ENCODE results near the gene DCX. TPM values are rescaled to one million over a fixed set of nuclear protein-coding genes. Genes with fewer than 3 reads are reported as not detected.

Gene DCX
- total RNA-seq, 1 experiment from 2014 or later = not detected

- Histone ChIP-seq H3K79me2 (ENCODE audit: low read length) (no peaks in the 10 kb centered on the region), H3K4me3 (ENCODE audit: low read length) (no peak overlapping the region), H3K27ac (ENCODE audit: low read length) (no peak overlapping the region), H3K4me1 (ENCODE audit: low read length) (no peaks in the 10 kb centered on the region), H4K20me1 (ENCODE audit: insufficient read depth, low read depth, low read length) (no peaks in the 10 kb centered on the region), H3K9me2 (replicated peaks; ENCODE audit: insufficient read depth, low read length) (no peaks in the 10 kb centered on the region), H3K27me3 (ENCODE audit: low read length) (no peaks in the 10 kb centered on the region), H3K9ac (ENCODE audit: low read length) (no peak overlapping the region), H3K36me3 (ENCODE audit: insufficient read depth, low read length) (no peaks in the 10 kb centered on the region), H3K9me3 (ENCODE audit: low read length) (no peaks in the 10 kb centered on the region), H3K4me2 (ENCODE audit: low read depth, low read length, poor library complexity, severe bottlenecking) (no peak overlapping the region), H2AFZ (ENCODE audit: low read length) (no peak overlapping the region)
- no peak for DNase-seq
Observed at GRCh38 chrX:111328858-111329257, 83.1 kb downstream of the DCX start.

- H3K27ac ChIP-seq (ENCODE audit: low read length) = no peak overlapping the region
- no peaks in the 10 kb centered on the region for H3K36me3 ChIP-seq (ENCODE audit: insufficient read depth, low read length)
- H3K9me3 ChIP-seq (ENCODE audit: low read length) = no peaks in the 10 kb centered on the region
- no peak overlapping the region for H3K4me3 ChIP-seq (ENCODE audit: low read length)
- H3K9ac ChIP-seq (ENCODE audit: low read length) = no peak overlapping the region
- no peaks in the 10 kb centered on the region for H3K27me3 ChIP-seq (ENCODE audit: low read length)
- no peak overlapping the region for H3K4me2 ChIP-seq (ENCODE audit: low read depth, low read length, poor library complexity, severe bottlenecking)
- H4K20me1 ChIP-seq (ENCODE audit: insufficient read depth, low read depth, low read length) = no peaks in the 10 kb centered on the region
- H2AFZ ChIP-seq (ENCODE audit: low read length) = no peak overlapping the region
- H3K79me2 ChIP-seq (ENCODE audit: low read length) = no peaks in the 10 kb centered on the region
- H3K4me1 ChIP-seq (ENCODE audit: low read length) = no peaks in the 10 kb centered on the region
- DNase-seq = no peak
- no peaks in the 10 kb centered on the region for H3K9me2 ChIP-seq (replicated peaks; ENCODE audit: insufficient read depth, low read length)
Observed at GRCh38 chrX:111322231-111322855, 89.6 kb downstream of the DCX start.

GRCh38 chrX:111319451-111319850 is 92.5 kb downstream of the DCX start:
- no peaks in the 10 kb centered on the region for H3K9me2 ChIP-seq (replicated peaks; ENCODE audit: insufficient read depth, low read length)
- H3K79me2 ChIP-seq (ENCODE audit: low read length) = no peaks in the 10 kb centered on the region

GRCh38 chrX:111318901-111319300 is 93.1 kb downstream of the DCX start:
- DNase-seq = no peak
- Histone ChIP-seq H3K27me3 (ENCODE audit: low read length) (no peaks in the 10 kb centered on the region), H3K79me2 (ENCODE audit: low read length) (no peaks in the 10 kb centered on the region), H3K4me3 (ENCODE audit: low read length) (no peak overlapping the region), H3K4me1 (ENCODE audit: low read length) (no peaks in the 10 kb centered on the region), H2AFZ (ENCODE audit: low read length) (no peak overlapping the region), H3K27ac (ENCODE audit: low read length) (no peak overlapping the region), H3K9ac (ENCODE audit: low read length) (no peak overlapping the region), H3K9me2 (replicated peaks; ENCODE audit: insufficient read depth, low read length) (no peaks in the 10 kb centered on the region), H3K4me2 (ENCODE audit: low read depth, low read length, poor library complexity, severe bottlenecking) (no peak overlapping the region), H3K9me3 (ENCODE audit: low read length) (no peaks in the 10 kb centered on the region), H4K20me1 (ENCODE audit: insufficient read depth, low read depth, low read length) (no peaks in the 10 kb centered on the region), H3K36me3 (ENCODE audit: insufficient read depth, low read length) (no peaks in the 10 kb centered on the region)

More at GRCh38 chrX:111319451-111319850, 92.5 kb downstream of the DCX start:
- Histone ChIP-seq H3K27ac (ENCODE audit: low read length) (no peak overlapping the region), H3K4me1 (ENCODE audit: low read length) (no peaks in the 10 kb centered on the region), H3K4me3 (ENCODE audit: low read length) (no peak overlapping the region), H2AFZ (ENCODE audit: low read length) (no peak overlapping the region), H4K20me1 (ENCODE audit: insufficient read depth, low read depth, low read length) (no peaks in the 10 kb centered on the region), H3K27me3 (ENCODE audit: low read length) (no peaks in the 10 kb centered on the region), H3K9me3 (ENCODE audit: low read length) (no peaks in the 10 kb centered on the region), H3K36me3 (ENCODE audit: insufficient read depth, low read length) (no peaks in the 10 kb centered on the region), H3K4me2 (ENCODE audit: low read depth, low read length, poor library complexity, severe bottlenecking) (no peak overlapping the region), H3K9ac (ENCODE audit: low read length) (no peak overlapping the region)
- DNase-seq = no peak

GRCh38 chrX:111309083-111309482 is 102.9 kb downstream of the DCX start:
- no peaks in the 10 kb centered on the region for H3K9me3 ChIP-seq (ENCODE audit: low read length)
- no peak overlapping the region for H3K9ac ChIP-seq (ENCODE audit: low read length)
- no peak overlapping the region for H2AFZ ChIP-seq (ENCODE audit: low read length)
- DNase-seq = no peak
- no peaks in the 10 kb centered on the region for H4K20me1 ChIP-seq (ENCODE audit: insufficient read depth, low read depth, low read length)
- H3K4me2 ChIP-seq (ENCODE audit: low read depth, low read length, poor library complexity, severe bottlenecking) = no peak overlapping the region
- no peaks in the 10 kb centered on the region for H3K79me2 ChIP-seq (ENCODE audit: low read length)
- H3K9me2 ChIP-seq (replicated peaks; ENCODE audit: insufficient read depth, low read length) = peaks cover 6% of the 10 kb centered on the region; the same call in 1 of the 2 replicates
- no peaks in the 10 kb centered on the region for H3K4me1 ChIP-seq (ENCODE audit: low read length)
- no peak overlapping the region for H3K4me3 ChIP-seq (ENCODE audit: low read length)
- H3K36me3 ChIP-seq (ENCODE audit: insufficient read depth, low read length) = no peaks in the 10 kb centered on the region
- H3K27me3 ChIP-seq (ENCODE audit: low read length) = no peaks in the 10 kb centered on the region
- H3K27ac ChIP-seq (ENCODE audit: low read length) = no peak overlapping the region

- H3K9ac ChIP-seq (ENCODE audit: low read length) = no peak overlapping the region
- no peaks in the 10 kb centered on the region for H3K9me2 ChIP-seq (replicated peaks; ENCODE audit: insufficient read depth, low read length)
- no peak for DNase-seq
- no peak overlapping the region for H3K4me3 ChIP-seq (ENCODE audit: low read length)
- H3K4me1 ChIP-seq (ENCODE audit: low read length) = no peaks in the 10 kb centered on the region
- H3K27me3 ChIP-seq (ENCODE audit: low read length) = no peaks in the 10 kb centered on the region
- H3K27ac ChIP-seq (ENCODE audit: low read length) = no peak overlapping the region
- no peaks in the 10 kb centered on the region for H3K79me2 ChIP-seq (ENCODE audit: low read length)
- no peaks in the 10 kb centered on the region for H3K36me3 ChIP-seq (ENCODE audit: insufficient read depth, low read length)
- H2AFZ ChIP-seq (ENCODE audit: low read length) = no peak overlapping the region
- H4K20me1 ChIP-seq (ENCODE audit: insufficient read depth, low read depth, low read length) = no peaks in the 10 kb centered on the region
- H3K4me2 ChIP-seq (ENCODE audit: low read depth, low read length, poor library complexity, severe bottlenecking) = no peak overlapping the region
- no peaks in the 10 kb centered on the region for H3K9me3 ChIP-seq (ENCODE audit: low read length)
Observed at GRCh38 chrX:111308039-111308438, 104.0 kb downstream of the DCX start.

- no peak for DNase-seq
- no peaks in the 10 kb centered on the region for H3K9me3 ChIP-seq (ENCODE audit: low read length)
- H3K27me3 ChIP-seq (ENCODE audit: low read length) = no peaks in the 10 kb centered on the region
- H3K9ac ChIP-seq (ENCODE audit: low read length) = no peak overlapping the region
- no peak overlapping the region for H3K4me3 ChIP-seq (ENCODE audit: low read length)
- no peak overlapping the region for H2AFZ ChIP-seq (ENCODE audit: low read length)
- H3K27ac ChIP-seq (ENCODE audit: low read length) = no peak overlapping the region
- H3K4me1 ChIP-seq (ENCODE audit: low read length) = no peaks in the 10 kb centered on the region
- H3K9me2 ChIP-seq (replicated peaks; ENCODE audit: insufficient read depth, low read length) = no peaks in the 10 kb centered on the region
- H3K4me2 ChIP-seq (ENCODE audit: low read depth, low read length, poor library complexity, severe bottlenecking) = no peak overlapping the region
- H3K79me2 ChIP-seq (ENCODE audit: low read length) = no peaks in the 10 kb centered on the region
- H3K36me3 ChIP-seq (ENCODE audit: insufficient read depth, low read length) = no peaks in the 10 kb centered on the region
- no peaks in the 10 kb centered on the region for H4K20me1 ChIP-seq (ENCODE audit: insufficient read depth, low read depth, low read length)
Observed at GRCh38 chrX:111302284-111302683, 109.7 kb downstream of the DCX start.

- H3K9me2 ChIP-seq (replicated peaks; ENCODE audit: insufficient read depth, low read length) = no peaks in the 10 kb centered on the region
- H3K4me2 ChIP-seq (ENCODE audit: low read depth, low read length, poor library complexity, severe bottlenecking) = no peak overlapping the region
- no peaks in the 10 kb centered on the region for H3K4me1 ChIP-seq (ENCODE audit: low read length)
- H3K36me3 ChIP-seq (ENCODE audit: insufficient read depth, low read length) = no peaks in the 10 kb centered on the region
- no peaks in the 10 kb centered on the region for H3K27me3 ChIP-seq (ENCODE audit: low read length)
- no peak overlapping the region for H2AFZ ChIP-seq (ENCODE audit: low read length)
- no peak overlapping the region for H3K9ac ChIP-seq (ENCODE audit: low read length)
- no peak overlapping the region for H3K27ac ChIP-seq (ENCODE audit: low read length)
- H4K20me1 ChIP-seq (ENCODE audit: insufficient read depth, low read depth, low read length) = no peaks in the 10 kb centered on the region
- no peaks in the 10 kb centered on the region for H3K9me3 ChIP-seq (ENCODE audit: low read length)
- no peak overlapping the region for H3K4me3 ChIP-seq (ENCODE audit: low read length)
- DNase-seq = no peak
- H3K79me2 ChIP-seq (ENCODE audit: low read length) = no peaks in the 10 kb centered on the region
Observed at GRCh38 chrX:111288841-111289240, 123.2 kb downstream of the DCX start.
